Stimulated activated naive CD4-positive, alpha-beta T cell treated with Interleukin-2 at 50 U/mL for 16 hours (primary cell): Measurements from ENCODE around the gene NPY.

Experiments
- DNase-seq: peaks from one replicate; lab custom pipeline; 2025; lab: John Stamatoyannopoulos, UW

NPY gene

GRCh38 chr7:24316340-24316739, 32.4 kb downstream of the NPY start:
- no peak for DNase-seq

DNA sequence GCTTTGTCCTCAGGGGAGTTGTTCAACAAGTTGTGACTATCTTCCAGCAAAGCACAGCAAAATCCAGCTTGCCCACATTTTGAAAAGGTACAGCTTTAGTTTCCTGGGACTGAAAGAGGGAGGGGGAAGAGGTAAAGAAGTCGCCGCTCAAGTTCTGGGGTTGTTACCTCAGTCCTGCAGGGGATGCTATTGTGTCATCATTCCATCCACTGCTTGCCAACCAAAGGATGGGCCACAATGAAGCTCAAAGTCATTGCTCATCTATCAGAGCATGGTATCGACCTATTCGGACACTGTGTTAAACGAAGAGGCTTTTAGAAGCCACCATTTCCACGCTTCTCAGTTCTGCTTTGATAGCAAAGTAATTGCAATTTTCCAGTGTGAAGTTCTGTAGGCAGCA, 34.3 kb downstream of the NPY start:
- no peak for DNase-seq

GRCh38 chr7:24319209-24319608, 35.2 kb downstream of the NPY start:
- DNase-seq: no peak

- DNase-seq: no peak
These were observed 40.0 kb downstream of the NPY start for GRCh38 chr7:24323961-24324480.

GRCh38 chr7:24325708-24326107, 41.7 kb downstream of the NPY start:
- no peak for DNase-seq

- DNase-seq: no peak
These were observed 44.1 kb downstream of the NPY start for GRCh38 chr7:24328050-24328449.

- no peak for DNase-seq
These were observed 44.9 kb downstream of the NPY start for GRCh38 chr7:24328894-24329293.

DNA sequence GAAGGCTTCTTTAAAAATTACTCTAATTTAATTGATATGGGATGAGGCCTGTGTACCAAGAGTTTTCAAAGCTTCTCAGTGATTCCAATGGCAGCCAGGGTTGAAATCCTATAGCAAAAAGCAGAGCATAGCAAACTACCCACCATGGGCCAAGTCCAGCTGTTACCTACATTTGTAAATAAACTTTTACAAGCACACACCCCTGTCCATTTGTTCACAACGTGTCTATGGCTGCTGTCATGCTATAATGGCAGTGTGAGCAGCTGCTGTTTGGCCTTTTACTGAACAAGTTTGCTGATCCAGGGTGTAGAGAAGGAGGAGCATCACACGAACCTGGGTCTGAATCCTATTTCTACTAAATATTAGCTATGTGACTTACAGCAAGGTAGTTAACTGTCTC, 50.0 kb downstream of the NPY start:
- no peak for DNase-seq

- DNase-seq: no peak
These were observed 50.6 kb downstream of the NPY start for GRCh38 chr7:24334627-24335026.

DNA sequence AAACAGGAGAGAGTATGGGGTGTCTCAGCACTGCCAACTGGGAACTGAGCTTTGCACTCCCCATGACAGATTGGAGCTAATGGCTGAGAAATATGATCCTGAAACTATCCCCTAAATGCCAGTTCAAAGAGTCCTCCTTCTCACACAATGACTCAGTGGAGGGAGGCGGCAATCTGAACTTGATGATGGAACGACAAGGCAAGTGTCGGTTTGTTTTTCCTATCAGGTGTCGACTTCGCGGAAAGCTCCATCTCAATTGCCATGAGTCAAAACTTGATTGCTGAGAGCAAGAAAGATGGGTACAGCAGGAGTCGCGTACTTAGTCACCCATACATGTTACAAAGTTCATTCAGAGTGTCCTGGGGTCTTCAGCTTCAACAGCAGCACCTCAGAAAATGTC, 52.5 kb downstream of the NPY start:
- no peak for DNase-seq

- DNase-seq: no peak
These were observed 53.2 kb downstream of the NPY start for GRCh38 chr7:24337180-24337579.

DNA sequence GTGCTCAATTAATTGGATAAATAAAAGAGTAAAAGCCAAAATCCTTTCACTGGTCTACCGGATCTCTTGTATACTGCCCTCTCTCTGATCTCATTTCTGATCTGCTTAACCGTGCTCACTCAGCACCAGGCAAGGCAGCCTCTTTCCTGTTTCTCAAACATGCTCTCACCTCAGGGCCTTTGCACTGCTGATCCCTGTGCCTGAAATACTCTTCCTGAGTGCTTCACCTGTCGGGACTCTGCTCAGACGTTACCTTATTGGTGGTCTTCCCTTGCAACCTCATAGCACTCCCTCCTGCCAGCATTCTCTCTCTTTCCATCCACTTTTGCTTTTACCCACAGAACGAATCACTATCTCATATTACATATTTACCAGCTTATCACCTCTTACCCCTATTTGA, 55.6 kb downstream of the NPY start:
- no peak for DNase-seq

DNA sequence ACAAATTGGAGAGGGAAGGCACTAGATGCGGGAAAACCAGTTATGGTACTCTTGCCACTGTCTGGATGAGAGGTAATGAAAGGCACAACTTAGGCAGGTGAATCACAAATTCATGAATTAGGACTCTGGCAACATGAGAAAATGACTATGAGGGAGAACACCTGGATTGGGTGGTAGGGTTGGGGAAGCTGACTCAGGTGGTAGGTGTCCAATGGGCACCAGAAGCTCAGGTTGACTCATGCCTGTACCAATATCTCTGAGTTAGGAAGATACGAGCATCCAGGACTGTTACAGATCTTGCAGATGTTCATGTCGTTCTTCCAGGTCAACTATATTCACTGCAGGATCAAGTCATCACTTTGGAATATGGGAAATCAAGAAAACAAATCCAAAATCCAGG, 56.7 kb downstream of the NPY start:
- DNase-seq: no peak
